HEK293 (cell line): Measurements from ENCODE around the gene DLGAP5.

Source experiments
- CTCF ChIP-seq: fragments of 450-650 bp; formaldehyde crosslinking; IDR thresholded peaks from 2 replicates; pipeline ENCODE4 v1.5.1; 2016; ENCODE audit warnings: missing biosample characterization, missing genetic modification characterization
- ZBTB10 ChIP-seq: fragments of 450-650 bp; formaldehyde crosslinking; IDR thresholded peaks from 2 replicates; pipeline ENCODE4 v1.5.1; 2016; ENCODE audit warnings: missing biosample characterization, missing genetic modification characterization
- ZBTB21 ChIP-seq: fragments of 450-650 bp; formaldehyde crosslinking; IDR thresholded peaks from 2 replicates; pipeline ENCODE4 v1.5.1; 2017; ENCODE audit warnings: missing biosample characterization, missing genetic modification characterization
- TF ChIP-seq, protein P1 (sequence below): fragments of 450-650 bp; formaldehyde crosslinking; IDR thresholded peaks from 2 replicates; pipeline ENCODE4 v1.5.1; 2016; ENCODE audit warnings: missing biosample characterization, missing genetic modification characterization, borderline replicate concordance

DNA sequence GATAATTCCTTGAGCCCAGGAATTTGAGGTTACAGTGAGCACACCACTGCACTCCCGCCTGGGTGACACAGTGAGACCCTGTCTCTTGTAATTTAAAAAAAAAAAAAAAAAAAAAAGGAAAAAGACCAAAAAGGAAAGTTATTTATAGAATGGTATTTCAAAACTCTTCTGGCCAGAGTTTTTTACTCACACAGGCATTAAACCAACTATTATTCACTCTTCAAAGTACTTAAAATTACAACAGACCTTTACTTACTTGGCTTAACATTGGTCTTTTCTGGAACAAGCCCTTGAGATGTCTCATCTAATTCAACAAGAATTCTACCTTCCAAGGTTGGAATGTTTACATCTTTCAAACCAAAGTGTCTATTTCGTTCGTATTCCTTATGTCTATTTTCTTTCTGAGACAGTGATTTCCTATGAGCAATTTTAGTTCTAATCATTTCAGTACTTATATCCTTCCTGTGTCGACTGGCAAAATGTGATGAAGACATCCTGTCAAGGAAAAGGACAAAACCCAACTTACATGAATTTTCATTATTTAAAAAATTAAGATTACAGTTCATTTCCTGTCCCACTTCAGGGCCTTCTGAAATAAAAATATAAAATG is 2.6 kb downstream of the DLGAP5 start:
- TF ChIP-seq ZBTB21 (tag by site-specific recombination) (no peak), ZBTB10 (tag by site-specific recombination) (no peak), CTCF (tag by site-specific recombination) (no peak)
- TF ChIP-seq, protein P1, sequence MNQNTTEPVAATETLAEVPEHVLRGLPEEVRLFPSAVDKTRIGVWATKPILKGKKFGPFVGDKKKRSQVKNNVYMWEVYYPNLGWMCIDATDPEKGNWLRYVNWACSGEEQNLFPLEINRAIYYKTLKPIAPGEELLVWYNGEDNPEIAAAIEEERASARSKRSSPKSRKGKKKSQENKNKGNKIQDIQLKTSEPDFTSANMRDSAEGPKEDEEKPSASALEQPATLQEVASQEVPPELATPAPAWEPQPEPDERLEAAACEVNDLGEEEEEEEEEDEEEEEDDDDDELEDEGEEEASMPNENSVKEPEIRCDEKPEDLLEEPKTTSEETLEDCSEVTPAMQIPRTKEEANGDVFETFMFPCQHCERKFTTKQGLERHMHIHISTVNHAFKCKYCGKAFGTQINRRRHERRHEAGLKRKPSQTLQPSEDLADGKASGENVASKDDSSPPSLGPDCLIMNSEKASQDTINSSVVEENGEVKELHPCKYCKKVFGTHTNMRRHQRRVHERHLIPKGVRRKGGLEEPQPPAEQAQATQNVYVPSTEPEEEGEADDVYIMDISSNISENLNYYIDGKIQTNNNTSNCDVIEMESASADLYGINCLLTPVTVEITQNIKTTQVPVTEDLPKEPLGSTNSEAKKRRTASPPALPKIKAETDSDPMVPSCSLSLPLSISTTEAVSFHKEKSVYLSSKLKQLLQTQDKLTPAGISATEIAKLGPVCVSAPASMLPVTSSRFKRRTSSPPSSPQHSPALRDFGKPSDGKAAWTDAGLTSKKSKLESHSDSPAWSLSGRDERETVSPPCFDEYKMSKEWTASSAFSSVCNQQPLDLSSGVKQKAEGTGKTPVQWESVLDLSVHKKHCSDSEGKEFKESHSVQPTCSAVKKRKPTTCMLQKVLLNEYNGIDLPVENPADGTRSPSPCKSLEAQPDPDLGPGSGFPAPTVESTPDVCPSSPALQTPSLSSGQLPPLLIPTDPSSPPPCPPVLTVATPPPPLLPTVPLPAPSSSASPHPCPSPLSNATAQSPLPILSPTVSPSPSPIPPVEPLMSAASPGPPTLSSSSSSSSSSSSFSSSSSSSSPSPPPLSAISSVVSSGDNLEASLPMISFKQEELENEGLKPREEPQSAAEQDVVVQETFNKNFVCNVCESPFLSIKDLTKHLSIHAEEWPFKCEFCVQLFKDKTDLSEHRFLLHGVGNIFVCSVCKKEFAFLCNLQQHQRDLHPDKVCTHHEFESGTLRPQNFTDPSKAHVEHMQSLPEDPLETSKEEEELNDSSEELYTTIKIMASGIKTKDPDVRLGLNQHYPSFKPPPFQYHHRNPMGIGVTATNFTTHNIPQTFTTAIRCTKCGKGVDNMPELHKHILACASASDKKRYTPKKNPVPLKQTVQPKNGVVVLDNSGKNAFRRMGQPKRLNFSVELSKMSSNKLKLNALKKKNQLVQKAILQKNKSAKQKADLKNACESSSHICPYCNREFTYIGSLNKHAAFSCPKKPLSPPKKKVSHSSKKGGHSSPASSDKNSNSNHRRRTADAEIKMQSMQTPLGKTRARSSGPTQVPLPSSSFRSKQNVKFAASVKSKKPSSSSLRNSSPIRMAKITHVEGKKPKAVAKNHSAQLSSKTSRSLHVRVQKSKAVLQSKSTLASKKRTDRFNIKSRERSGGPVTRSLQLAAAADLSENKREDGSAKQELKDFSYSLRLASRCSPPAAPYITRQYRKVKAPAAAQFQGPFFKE (tag by site-specific recombination): no peak
